ENCODE measurements around the gene LRRC1. TPM values are rescaled to one million over a fixed set of nuclear protein-coding genes. Genes with fewer than 3 reads are reported as not detected.

LRRC1 gene
- total RNA-seq, 1 donor from 2014 or later, result 9.3 TPM

GRCh38 chr6:53840027-53840426 is 45.2 kb downstream of the LRRC1 start:
- H3K4me3 ChIP-seq (ENCODE audit: low read depth, low read length), result no peak overlapping the region
- TF ChIP-seq, protein P1, sequence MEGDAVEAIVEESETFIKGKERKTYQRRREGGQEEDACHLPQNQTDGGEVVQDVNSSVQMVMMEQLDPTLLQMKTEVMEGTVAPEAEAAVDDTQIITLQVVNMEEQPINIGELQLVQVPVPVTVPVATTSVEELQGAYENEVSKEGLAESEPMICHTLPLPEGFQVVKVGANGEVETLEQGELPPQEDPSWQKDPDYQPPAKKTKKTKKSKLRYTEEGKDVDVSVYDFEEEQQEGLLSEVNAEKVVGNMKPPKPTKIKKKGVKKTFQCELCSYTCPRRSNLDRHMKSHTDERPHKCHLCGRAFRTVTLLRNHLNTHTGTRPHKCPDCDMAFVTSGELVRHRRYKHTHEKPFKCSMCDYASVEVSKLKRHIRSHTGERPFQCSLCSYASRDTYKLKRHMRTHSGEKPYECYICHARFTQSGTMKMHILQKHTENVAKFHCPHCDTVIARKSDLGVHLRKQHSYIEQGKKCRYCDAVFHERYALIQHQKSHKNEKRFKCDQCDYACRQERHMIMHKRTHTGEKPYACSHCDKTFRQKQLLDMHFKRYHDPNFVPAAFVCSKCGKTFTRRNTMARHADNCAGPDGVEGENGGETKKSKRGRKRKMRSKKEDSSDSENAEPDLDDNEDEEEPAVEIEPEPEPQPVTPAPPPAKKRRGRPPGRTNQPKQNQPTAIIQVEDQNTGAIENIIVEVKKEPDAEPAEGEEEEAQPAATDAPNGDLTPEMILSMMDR (conservative IDR thresholded peaks at IDR 0.05; ENCODE audit: low read depth, low read length), result no peak
- no peak for DNase-seq (ENCODE audit: low read depth)

DNA sequence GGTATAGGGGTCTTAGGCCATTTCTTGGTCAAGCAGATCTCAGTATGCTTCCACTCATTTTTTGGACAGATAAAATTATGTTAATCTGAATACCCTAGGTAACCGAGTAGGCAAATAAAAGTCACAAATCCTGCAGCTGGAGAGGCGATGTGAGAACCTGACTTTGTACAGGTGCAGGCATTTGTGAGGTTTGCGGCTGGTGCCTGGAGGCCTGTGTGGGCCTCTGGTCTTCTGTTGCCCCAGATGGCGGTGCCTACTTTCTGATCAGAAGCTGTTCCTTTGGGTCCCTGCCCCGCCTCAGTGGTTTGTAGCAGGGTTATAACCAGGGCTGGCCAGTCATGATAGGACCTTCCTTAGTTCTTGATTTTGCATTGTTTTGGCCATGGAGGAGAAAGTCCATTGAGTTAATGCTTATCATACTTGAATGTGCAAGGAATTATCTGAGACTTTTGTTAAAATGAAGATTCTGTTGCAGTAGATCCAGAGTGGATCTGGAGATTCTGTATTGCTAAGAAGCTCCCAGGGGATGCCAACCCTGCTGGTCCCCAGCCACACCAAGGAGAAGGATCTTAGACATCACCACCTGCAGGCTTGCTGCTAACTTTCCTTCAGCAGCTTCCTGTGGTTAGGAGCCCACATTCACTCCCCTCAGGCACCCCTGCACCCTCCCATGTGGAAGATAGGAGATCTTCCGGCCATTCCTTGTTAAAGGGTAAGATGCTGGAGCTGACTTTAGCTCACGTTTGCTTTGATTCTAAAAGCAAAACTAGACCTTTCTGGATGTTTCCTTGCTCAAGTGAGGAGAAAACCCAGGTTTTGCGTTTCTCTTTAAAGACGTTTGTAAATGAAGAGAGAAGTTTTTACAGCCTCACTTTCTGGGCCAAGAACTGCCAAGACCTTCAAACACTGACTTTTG is 50.7 kb downstream of the LRRC1 start:
- H3K4me3 ChIP-seq (ENCODE audit: low read depth, low read length), result no peak overlapping the region
- no peak for DNase-seq (ENCODE audit: low read depth)
- TF ChIP-seq, protein P1 (conservative IDR thresholded peaks at IDR 0.05; ENCODE audit: low read depth, low read length), result no peak

GRCh38 chr6:53846250-53846649 is 51.4 kb downstream of the LRRC1 start:
- TF ChIP-seq, protein P1 (conservative IDR thresholded peaks at IDR 0.05; ENCODE audit: low read depth, low read length), result no peak
- DNase-seq (ENCODE audit: low read depth), result no peak
- H3K4me3 ChIP-seq (ENCODE audit: low read depth, low read length), result no peak overlapping the region

- H3K4me3 ChIP-seq (ENCODE audit: low read depth, low read length), result no peak overlapping the region
- DNase-seq (ENCODE audit: low read depth), result no peak
- TF ChIP-seq, protein P1 (conservative IDR thresholded peaks at IDR 0.05; ENCODE audit: low read depth, low read length), result no peak
Measured at GRCh38 chr6:53847796-53848314, 53.0 kb downstream of the LRRC1 start.

GRCh38 chr6:53850527-53850926 is 55.7 kb downstream of the LRRC1 start:
- no peak overlapping the region for H3K4me3 ChIP-seq (ENCODE audit: low read depth, low read length)
- DNase-seq (ENCODE audit: low read depth), result no peak
- TF ChIP-seq, protein P1 (conservative IDR thresholded peaks at IDR 0.05; ENCODE audit: low read depth, low read length), result no peak

GRCh38 chr6:53851561-53851960 is 56.8 kb downstream of the LRRC1 start:
- TF ChIP-seq, protein P1 (conservative IDR thresholded peaks at IDR 0.05; ENCODE audit: low read depth, low read length), result no peak
- H3K4me3 ChIP-seq (ENCODE audit: low read depth, low read length), result no peak overlapping the region
- no peak for DNase-seq (ENCODE audit: low read depth)
